Thyroid gland (tissue), 4 donors: ENCODE measurements around the gene DEPDC4.

Source experiments
- POLR2A ChIP-seq, 2 donors: fragments of 450-650 bp; IDR thresholded peaks; one replicate each; pipeline ENCODE4 v1.6.1; 2017; ENCODE audit warnings: antibody characterized with exemption in 2 of 2, mild to moderate bottlenecking in 2 of 2, moderate library complexity in 1 of 2
- TF ChIP-seq, protein P1 (sequence below), 6 experiments: fragments of 200-600 bp in 3 of 6; fragments of 450-650 bp in 3 of 6; sonication (generic) in 3 of 6; IDR thresholded peaks; one replicate each; pipeline ENCODE4 v1.5.1; 2016 to 2019; ENCODE audit warnings: antibody characterized with exemption in 6 of 6, mild to moderate bottlenecking in 2 of 6, inconsistent platforms in 1 of 6, moderate library complexity in 1 of 6

DNA sequence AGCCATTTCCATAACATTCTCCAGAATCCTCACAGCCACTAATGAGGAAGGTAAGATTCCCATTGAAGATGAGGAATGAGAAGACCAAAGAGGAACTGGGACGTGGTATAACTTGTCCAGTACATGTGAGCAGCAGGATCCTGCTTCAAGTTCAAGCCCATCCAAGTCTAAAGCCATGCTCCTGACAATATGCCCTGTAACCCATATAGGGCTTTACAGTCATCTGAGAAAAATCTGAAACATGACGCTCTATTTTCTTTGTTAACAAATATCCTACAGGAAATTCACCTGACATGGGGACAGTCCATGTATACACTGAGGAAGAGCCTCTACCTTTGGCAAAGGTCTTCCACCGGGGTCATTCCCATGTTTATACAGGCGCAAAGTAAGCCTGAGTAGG, 69.4 kb downstream of the DEPDC4 start:
- TF ChIP-seq, protein P1, sequence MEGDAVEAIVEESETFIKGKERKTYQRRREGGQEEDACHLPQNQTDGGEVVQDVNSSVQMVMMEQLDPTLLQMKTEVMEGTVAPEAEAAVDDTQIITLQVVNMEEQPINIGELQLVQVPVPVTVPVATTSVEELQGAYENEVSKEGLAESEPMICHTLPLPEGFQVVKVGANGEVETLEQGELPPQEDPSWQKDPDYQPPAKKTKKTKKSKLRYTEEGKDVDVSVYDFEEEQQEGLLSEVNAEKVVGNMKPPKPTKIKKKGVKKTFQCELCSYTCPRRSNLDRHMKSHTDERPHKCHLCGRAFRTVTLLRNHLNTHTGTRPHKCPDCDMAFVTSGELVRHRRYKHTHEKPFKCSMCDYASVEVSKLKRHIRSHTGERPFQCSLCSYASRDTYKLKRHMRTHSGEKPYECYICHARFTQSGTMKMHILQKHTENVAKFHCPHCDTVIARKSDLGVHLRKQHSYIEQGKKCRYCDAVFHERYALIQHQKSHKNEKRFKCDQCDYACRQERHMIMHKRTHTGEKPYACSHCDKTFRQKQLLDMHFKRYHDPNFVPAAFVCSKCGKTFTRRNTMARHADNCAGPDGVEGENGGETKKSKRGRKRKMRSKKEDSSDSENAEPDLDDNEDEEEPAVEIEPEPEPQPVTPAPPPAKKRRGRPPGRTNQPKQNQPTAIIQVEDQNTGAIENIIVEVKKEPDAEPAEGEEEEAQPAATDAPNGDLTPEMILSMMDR (IDR thresholded peaks at IDR 0.05), result no peak
- TF ChIP-seq POLR2A (IDR thresholded peaks at IDR 0.05), result no peak
